ENCODE measurements around the gene ETV7.
"Not testable (repeated sequence)": the region's sequence is repeated elsewhere in the genome, so short reads cannot be mapped to it uniquely, and the experiment has no call there.

Gene ETV7

GRCh38 chr6:36364061-36364635 is 23.3 kb downstream of the ETV7 start:
- not testable (repeated sequence) for DNase-seq (ENCODE audit: low read depth)

- DNase-seq (ENCODE audit: low read depth): not testable (repeated sequence)
Observed at GRCh38 chr6:36363371-36363752, 24.1 kb downstream of the ETV7 start.

- DNase-seq (ENCODE audit: low read depth): no peak
Observed at GRCh38 chr6:36362551-36363370, 24.7 kb downstream of the ETV7 start.

- no peak for DNase-seq (ENCODE audit: low read depth)
Observed at GRCh38 chr6:36361071-36361470, 26.4 kb downstream of the ETV7 start.

GRCh38 chr6:36360241-36361054 is 27.0 kb downstream of the ETV7 start:
- no peak for DNase-seq (ENCODE audit: low read depth)

- no peak for DNase-seq (ENCODE audit: low read depth)
Observed at GRCh38 chr6:36358226-36358915, 29.1 kb downstream of the ETV7 start.

GRCh38 chr6:36357872-36358225 is 29.6 kb downstream of the ETV7 start:
- DNase-seq (ENCODE audit: low read depth): no peak

GRCh38 chr6:36355819-36356218 is 31.6 kb downstream of the ETV7 start:
- no peak for DNase-seq (ENCODE audit: low read depth)

GRCh38 chr6:36353411-36353915 is 34.0 kb downstream of the ETV7 start:
- DNase-seq (ENCODE audit: low read depth): no peak

GRCh38 chr6:36352477-36353157 is 34.9 kb downstream of the ETV7 start:
- no peak for DNase-seq (ENCODE audit: low read depth)

GRCh38 chr6:36350681-36351571 is 36.5 kb downstream of the ETV7 start:
- peak; percentile 70 for DNase-seq (ENCODE audit: low read depth)

- DNase-seq (ENCODE audit: low read depth): no peak
Observed at GRCh38 chr6:36350082-36350481, 37.4 kb downstream of the ETV7 start.

- no peak for DNase-seq (ENCODE audit: low read depth)
Observed at GRCh38 chr6:36349240-36349639, 38.2 kb downstream of the ETV7 start.

GRCh38 chr6:36347621-36348020 is 39.8 kb downstream of the ETV7 start:
- no peak for DNase-seq (ENCODE audit: low read depth)

- no peak for DNase-seq (ENCODE audit: low read depth)
Observed at GRCh38 chr6:36346486-36347273, 40.8 kb downstream of the ETV7 start.

- DNase-seq (ENCODE audit: low read depth): no peak
Observed at GRCh38 chr6:36345681-36346466, 41.6 kb downstream of the ETV7 start.

- no peak for DNase-seq (ENCODE audit: low read depth)
Observed at GRCh38 chr6:36343109-36343680, 44.3 kb downstream of the ETV7 start.

GRCh38 chr6:36340618-36341454 is 46.6 kb downstream of the ETV7 start:
- no peak for DNase-seq (ENCODE audit: low read depth)
